DOHH2 (cell line): Measurements from ENCODE around the gene ZNF865.

Experiments used
- H3F3A ChIP-seq: fragments of 200-600 bp; sonication (generic), shearing (Covaris generic); 2 replicates; pipeline ENCODE4 v1.6.0; 2016; ENCODE audit warnings: antibody characterized with exemption, mild to moderate bottlenecking; ENCODE audit not compliant: control insufficient read depth, insufficient read depth
- H3K27ac ChIP-seq: fragments of 200-600 bp; sonication (generic); 2 replicates; pipeline ENCODE4 v1.5.1; 2014; ENCODE audit warnings: low read depth, mild to moderate bottlenecking, low read length, moderate library complexity
- H3K27me3 ChIP-seq: fragments of 200-600 bp; sonication (generic); 2 replicates; pipeline ENCODE4 v1.6.1; 2014; ENCODE audit warnings: mild to moderate bottlenecking, low read length, mixed read lengths; ENCODE audit not compliant: control insufficient read depth
- H3K36me3 ChIP-seq: fragments of 200-600 bp; sonication (generic); 2 replicates; pipeline ENCODE4 v1.6.1; 2014; ENCODE audit warnings: mild to moderate bottlenecking, low read length, moderate library complexity, mixed read lengths; ENCODE audit not compliant: control insufficient read depth
- H3K4me1 ChIP-seq: fragments of 200-600 bp; sonication (generic); 2 replicates; pipeline ENCODE4 v1.6.1; 2014; ENCODE audit warnings: mild to moderate bottlenecking, low read length, mixed read lengths; ENCODE audit not compliant: control insufficient read depth
- H3K4me2 ChIP-seq: fragments of 200-600 bp; sonication (generic); 2 replicates; pipeline ENCODE4 v1.6.0; 2014; ENCODE audit warnings: mild to moderate bottlenecking, low read length, moderate library complexity
- H3K4me3 ChIP-seq: fragments of 200-600 bp; sonication (generic); 2 replicates; pipeline ENCODE4 v1.5.1; 2014; ENCODE audit warnings: mild to moderate bottlenecking, low read length, mixed read lengths
- H3K79me2 ChIP-seq: fragments of 200-600 bp; sonication (generic); 2 replicates; pipeline ENCODE4 v1.6.1; 2014; ENCODE audit warnings: mild to moderate bottlenecking, low read length, mixed read lengths; ENCODE audit not compliant: control insufficient read depth
- H3K9me2 ChIP-seq: fragments of 200-600 bp; sonication (generic); replicated peaks from 2 replicates; pipeline ENCODE4 v1.6.1; 2014; ENCODE audit warnings: mild to moderate bottlenecking, low read length, mixed read lengths; ENCODE audit not compliant: control insufficient read depth
- H3K9me3 ChIP-seq: fragments of 200-600 bp; sonication (generic); 2 replicates; pipeline ENCODE4 v1.6.1; 2014; ENCODE audit warnings: antibody characterized with exemption, low read length, mixed read lengths; ENCODE audit not compliant: control insufficient read depth, insufficient read depth
- H4K20me1 ChIP-seq: fragments of 200-600 bp; sonication (generic); 2 replicates; pipeline ENCODE4 v1.6.0; 2014; ENCODE audit warnings: low read depth, mild to moderate bottlenecking, antibody characterized with exemption, low read length, moderate library complexity; ENCODE audit not compliant: control insufficient read depth, insufficient read depth
- CTCF ChIP-seq: fragments of 200-600 bp; sonication (generic); IDR thresholded peaks from one replicate; pipeline ENCODE4 v1.5.1; 2014; ENCODE audit warnings: antibody characterized with exemption, mild to moderate bottlenecking, low read depth, low read length; ENCODE audit not compliant: poor library complexity, severe bottlenecking
- EZH2phosphoT487 ChIP-seq: fragments of 200-600 bp; sonication (generic); IDR thresholded peaks from 2 replicates; pipeline ENCODE4 v1.6.1; 2017; ENCODE audit warnings: borderline replicate concordance, mild to moderate bottlenecking, antibody characterized with exemption, low read length, moderate library complexity, mixed read lengths

The ZNF865 gene

GRCh38 chr19:55600662-55601028 lies 4.8 kb upstream of the ZNF865 start:
- no peak for TF ChIP-seq EZH2phosphoT487
- no peak for TF ChIP-seq CTCF
- H4K20me1 ChIP-seq: no peaks in the 10 kb centered on the region
- peaks cover 24% of the 10 kb centered on the region for H3K36me3 ChIP-seq
- no peaks in the 10 kb centered on the region for H3K9me3 ChIP-seq
- peak overlapping the region; percentile 88 for H3K27ac ChIP-seq
- no peaks in the 10 kb centered on the region for H3K27me3 ChIP-seq
- peak overlapping the region; percentile 64 for H3K4me2 ChIP-seq
- H3K79me2 ChIP-seq: peaks cover 10% of the 10 kb centered on the region
- H3F3A ChIP-seq: peaks cover 20% of the 10 kb centered on the region
- peaks cover 40% of the 10 kb centered on the region for H3K4me1 ChIP-seq
- H3K9me2 ChIP-seq: no peaks in the 10 kb centered on the region
- peak overlapping the region; percentile 84 for H3K4me3 ChIP-seq

GRCh38 chr19:55601084-55601483 lies 4.4 kb upstream of the ZNF865 start:
- H3K79me2 ChIP-seq: peaks cover 15% of the 10 kb centered on the region
- peak overlapping the region; percentile 64 for H3K4me2 ChIP-seq
- no peak for TF ChIP-seq CTCF
- TF ChIP-seq EZH2phosphoT487: no peak
- H3K27ac ChIP-seq: peak overlapping the region; percentile 88
- no peaks in the 10 kb centered on the region for H3K9me2 ChIP-seq
- peaks cover 23% of the 10 kb centered on the region for H3F3A ChIP-seq
- no peaks in the 10 kb centered on the region for H3K9me3 ChIP-seq
- no peaks in the 10 kb centered on the region for H3K27me3 ChIP-seq
- no peaks in the 10 kb centered on the region for H4K20me1 ChIP-seq
- peak overlapping the region; percentile 84 for H3K4me3 ChIP-seq
- H3K4me1 ChIP-seq: peaks cover 43% of the 10 kb centered on the region
- peaks cover 23% of the 10 kb centered on the region for H3K36me3 ChIP-seq

- TF ChIP-seq EZH2phosphoT487 (no peak), CTCF (no peak)
- no peak overlapping the region for H3K27ac ChIP-seq
Measured at GRCh38 chr19:55602104-55603001, 3.1 kb upstream of the ZNF865 start.

More at GRCh38 chr19:55602104-55603001, 3.1 kb upstream of the ZNF865 start:
- H3K9me2 ChIP-seq: no peaks in the 10 kb centered on the region
- peaks cover 24% of the 10 kb centered on the region for H3K36me3 ChIP-seq
- peaks cover 53% of the 10 kb centered on the region for H3K4me1 ChIP-seq
- H3K79me2 ChIP-seq: peaks cover 27% of the 10 kb centered on the region
- no peak overlapping the region for H3K4me3 ChIP-seq
- no peaks in the 10 kb centered on the region for H3K27me3 ChIP-seq
- no peak overlapping the region for H3K4me2 ChIP-seq
- peaks cover 23% of the 10 kb centered on the region for H3F3A ChIP-seq
- H4K20me1 ChIP-seq: peaks cover 3% of the 10 kb centered on the region; the same call in 1 of the 2 replicates
- no peaks in the 10 kb centered on the region for H3K9me3 ChIP-seq
